ENCODE results near the gene EDAR.

Gene EDAR

DNA sequence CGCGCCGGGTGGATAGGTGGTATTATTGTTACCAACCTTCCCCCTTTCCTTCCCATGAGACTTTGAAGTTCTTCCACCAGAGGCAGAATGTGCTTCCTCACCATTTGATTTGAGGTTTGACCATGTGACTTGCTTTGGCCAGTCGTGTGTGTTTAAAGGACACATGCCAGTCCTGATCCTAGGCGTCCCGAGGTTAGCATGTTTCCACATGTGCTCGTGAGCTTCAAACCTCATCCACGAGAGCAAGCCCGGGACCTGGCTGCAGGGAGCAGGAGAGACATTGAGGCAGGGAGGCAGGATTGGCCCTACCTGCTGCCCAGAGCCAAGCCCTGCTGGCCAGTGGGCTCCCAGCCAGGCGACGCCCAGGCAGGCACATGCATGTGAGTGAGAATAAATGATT is 27.4 kb upstream of the EDAR start:
- Histone ChIP-seq H3K18ac (ENCODE audit: low read depth in 1 of 2, low read length in 2 of 2) (no peak overlapping the region), H3K4ac (ENCODE audit: low read depth in 1 of 2, low read length in 2 of 2) (no peak overlapping the region), H2AFZ (ENCODE audit: low read depth, low read length) (no peak overlapping the region), H3K23ac (ENCODE audit: low read length in 2 of 2) (no peak overlapping the region), H3K4me3 (ENCODE audit: insufficient read depth in 1 of 2, low read depth in 1 of 2, low read length in 2 of 2) (no peak overlapping the region), H3K4me2 (ENCODE audit: low read length, poor library complexity, severe bottlenecking) (no peak overlapping the region), H3K9ac (ENCODE audit: low read length) (no peak overlapping the region), H4K8ac (ENCODE audit: low read length) (no peak overlapping the region), H2BK15ac (ENCODE audit: low read depth, poor library complexity, severe bottlenecking) (no peak overlapping the region), H3K9me3 (ENCODE audit: control insufficient read depth, low read length) (no peaks in the 10 kb centered on the region), H3K36me3 (ENCODE audit: control insufficient read depth in 1 of 2, insufficient read depth in 2 of 2, low read depth in 1 of 2, low read length in 2 of 2) (no peaks in the 10 kb centered on the region), H2AK5ac (ENCODE audit: low read length, severe bottlenecking) (no peak overlapping the region), H3K27ac (ENCODE audit: low read length, poor library complexity, severe bottlenecking) (no peak overlapping the region), H2BK5ac (ENCODE audit: low read depth, low read length, poor library complexity, severe bottlenecking) (no peak overlapping the region), H3K79me1 (replicated peaks; ENCODE audit: low read length, poor library complexity, severe bottlenecking) (no peaks in the 10 kb centered on the region), H2BK12ac (ENCODE audit: low read length in 2 of 2) (no peak overlapping the region), H2BK120ac (ENCODE audit: low read depth, low read length) (no peak overlapping the region), H4K91ac (ENCODE audit: low read length) (no peak overlapping the region), H3K14ac (ENCODE audit: low read length in 2 of 2) (no peak overlapping the region), H3K27me3 (ENCODE audit: control insufficient read depth in 1 of 2, insufficient read depth in 1 of 2, low read length in 2 of 2) (peaks cover 52 to 56% of the 10 kb centered on the region in 2 experiments), H3K4me1 (ENCODE audit: control insufficient read depth, insufficient read depth, low read depth, low read length) (no peaks in the 10 kb centered on the region)
- WGBS: 93% methylated on average over 11 of the region's 11 CpGs
- no peak for DNase-seq

DNA sequence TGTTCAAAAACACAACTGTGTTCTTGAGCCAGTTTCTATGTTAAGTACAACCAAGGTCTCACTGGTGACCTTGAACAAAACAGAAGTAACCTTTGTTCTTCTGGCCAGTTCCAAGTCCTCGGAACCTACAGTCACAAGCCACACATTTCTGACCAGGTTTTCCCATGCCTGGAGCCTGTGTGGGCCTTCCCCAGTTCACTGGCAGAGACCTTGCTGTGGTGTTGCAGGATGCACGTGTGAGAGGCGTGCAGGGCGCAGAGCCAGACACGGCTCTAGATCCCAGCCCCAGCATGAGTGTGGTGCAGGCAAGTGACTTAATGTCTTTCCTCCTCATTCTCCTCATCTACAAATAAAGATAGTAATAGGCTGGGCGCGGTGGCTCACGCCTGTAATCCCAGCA is 25.5 kb upstream of the EDAR start:
- no peak overlapping the region for H3K14ac ChIP-seq (ENCODE audit: low read length in 2 of 2)
- no peak overlapping the region for H3K27ac ChIP-seq (ENCODE audit: low read length, poor library complexity, severe bottlenecking)
- no peak overlapping the region for H2AK5ac ChIP-seq (ENCODE audit: low read length, severe bottlenecking)
- H3K36me3 ChIP-seq (ENCODE audit: control insufficient read depth in 1 of 2, insufficient read depth in 2 of 2, low read depth in 1 of 2, low read length in 2 of 2): no peaks in the 10 kb centered on the region
- H2BK12ac ChIP-seq (ENCODE audit: low read length in 2 of 2): no peak overlapping the region
- no peak overlapping the region for H4K91ac ChIP-seq (ENCODE audit: low read length)
- no peak overlapping the region for H3K18ac ChIP-seq (ENCODE audit: low read depth in 1 of 2, low read length in 2 of 2)
- DNase-seq: no peak
- no peak overlapping the region for H3K4me3 ChIP-seq (ENCODE audit: insufficient read depth in 1 of 2, low read depth in 1 of 2, low read length in 2 of 2)
- no peaks in the 10 kb centered on the region for H3K4me1 ChIP-seq (ENCODE audit: control insufficient read depth, insufficient read depth, low read depth, low read length)
- H3K79me1 ChIP-seq (replicated peaks; ENCODE audit: low read length, poor library complexity, severe bottlenecking): no peaks in the 10 kb centered on the region
- H3K9me3 ChIP-seq (ENCODE audit: control insufficient read depth, low read length): no peaks in the 10 kb centered on the region
- H3K4ac ChIP-seq (ENCODE audit: low read depth in 1 of 2, low read length in 2 of 2): no peak overlapping the region
- no peak overlapping the region for H3K4me2 ChIP-seq (ENCODE audit: low read length, poor library complexity, severe bottlenecking)
- peaks cover 45 to 64% of the 10 kb centered on the region in 2 experiments for H3K27me3 ChIP-seq (ENCODE audit: control insufficient read depth in 1 of 2, insufficient read depth in 1 of 2, low read length in 2 of 2)
- no peak overlapping the region for H3K23ac ChIP-seq (ENCODE audit: low read length in 2 of 2)
- no peak overlapping the region for H3K9ac ChIP-seq (ENCODE audit: low read length)
- no peak overlapping the region for H4K8ac ChIP-seq (ENCODE audit: low read length)
- H2BK120ac ChIP-seq (ENCODE audit: low read depth, low read length): no peak overlapping the region
- WGBS: 93% methylated on average over 5 of the region's 8 CpGs
- no peak overlapping the region for H2BK5ac ChIP-seq (ENCODE audit: low read depth, low read length, poor library complexity, severe bottlenecking)
- H2BK15ac ChIP-seq (ENCODE audit: low read depth, poor library complexity, severe bottlenecking): no peak overlapping the region
- H2AFZ ChIP-seq (ENCODE audit: low read depth, low read length): no peak overlapping the region

DNA sequence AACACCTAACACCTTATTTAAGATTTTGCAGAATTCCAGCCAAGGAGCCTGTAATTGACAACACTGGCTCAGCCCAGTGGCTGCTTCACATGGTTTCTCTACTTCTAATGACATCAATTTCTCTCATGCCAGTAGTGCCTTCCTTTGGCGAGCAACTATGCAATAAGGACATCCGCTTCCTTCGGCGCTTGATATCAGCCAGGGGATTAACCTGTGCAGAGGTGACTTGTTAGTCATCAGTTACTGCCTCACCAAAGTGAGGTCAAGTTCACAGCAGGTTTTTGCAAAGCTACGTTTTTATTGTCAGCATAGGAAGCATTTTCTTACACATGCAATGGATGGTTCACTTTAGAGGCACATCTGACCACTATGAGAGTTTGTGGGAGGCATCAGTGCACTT is 24.0 kb upstream of the EDAR start:
- H2AFZ ChIP-seq (ENCODE audit: low read depth, low read length): no peak overlapping the region
- no peak overlapping the region for H3K27ac ChIP-seq (ENCODE audit: low read length, poor library complexity, severe bottlenecking)
- no peak overlapping the region for H3K9ac ChIP-seq (ENCODE audit: low read length)
- H2BK5ac ChIP-seq (ENCODE audit: low read depth, low read length, poor library complexity, severe bottlenecking): no peak overlapping the region
- H3K27me3 ChIP-seq (ENCODE audit: control insufficient read depth in 1 of 2, insufficient read depth in 1 of 2, low read length in 2 of 2): peaks cover 30 to 51% of the 10 kb centered on the region in 2 experiments
- no peak overlapping the region for H3K23ac ChIP-seq (ENCODE audit: low read length in 2 of 2)
- no peak overlapping the region for H2BK15ac ChIP-seq (ENCODE audit: low read depth, poor library complexity, severe bottlenecking)
- DNase-seq: no peak
- H2BK12ac ChIP-seq (ENCODE audit: low read length in 2 of 2): no peak overlapping the region
- H3K14ac ChIP-seq (ENCODE audit: low read length in 2 of 2): no peak overlapping the region
- H4K8ac ChIP-seq (ENCODE audit: low read length): no peak overlapping the region
- H3K9me3 ChIP-seq (ENCODE audit: control insufficient read depth, low read length): no peaks in the 10 kb centered on the region
- H3K4me2 ChIP-seq (ENCODE audit: low read length, poor library complexity, severe bottlenecking): no peak overlapping the region
- H3K36me3 ChIP-seq (ENCODE audit: control insufficient read depth in 1 of 2, insufficient read depth in 2 of 2, low read depth in 1 of 2, low read length in 2 of 2): no peaks in the 10 kb centered on the region
- WGBS: 91% methylated on average over 5 of the region's 5 CpGs
- H2BK120ac ChIP-seq (ENCODE audit: low read depth, low read length): no peak overlapping the region
- no peaks in the 10 kb centered on the region for H3K79me1 ChIP-seq (replicated peaks; ENCODE audit: low read length, poor library complexity, severe bottlenecking)
- H3K18ac ChIP-seq (ENCODE audit: low read depth in 1 of 2, low read length in 2 of 2): no peak overlapping the region
- H4K91ac ChIP-seq (ENCODE audit: low read length): no peak overlapping the region
- H3K4me3 ChIP-seq (ENCODE audit: insufficient read depth in 1 of 2, low read depth in 1 of 2, low read length in 2 of 2): no peak overlapping the region
- no peak overlapping the region for H2AK5ac ChIP-seq (ENCODE audit: low read length, severe bottlenecking)
- H3K4ac ChIP-seq (ENCODE audit: low read depth in 1 of 2, low read length in 2 of 2): no peak overlapping the region
- no peaks in the 10 kb centered on the region for H3K4me1 ChIP-seq (ENCODE audit: control insufficient read depth, insufficient read depth, low read depth, low read length)

DNA sequence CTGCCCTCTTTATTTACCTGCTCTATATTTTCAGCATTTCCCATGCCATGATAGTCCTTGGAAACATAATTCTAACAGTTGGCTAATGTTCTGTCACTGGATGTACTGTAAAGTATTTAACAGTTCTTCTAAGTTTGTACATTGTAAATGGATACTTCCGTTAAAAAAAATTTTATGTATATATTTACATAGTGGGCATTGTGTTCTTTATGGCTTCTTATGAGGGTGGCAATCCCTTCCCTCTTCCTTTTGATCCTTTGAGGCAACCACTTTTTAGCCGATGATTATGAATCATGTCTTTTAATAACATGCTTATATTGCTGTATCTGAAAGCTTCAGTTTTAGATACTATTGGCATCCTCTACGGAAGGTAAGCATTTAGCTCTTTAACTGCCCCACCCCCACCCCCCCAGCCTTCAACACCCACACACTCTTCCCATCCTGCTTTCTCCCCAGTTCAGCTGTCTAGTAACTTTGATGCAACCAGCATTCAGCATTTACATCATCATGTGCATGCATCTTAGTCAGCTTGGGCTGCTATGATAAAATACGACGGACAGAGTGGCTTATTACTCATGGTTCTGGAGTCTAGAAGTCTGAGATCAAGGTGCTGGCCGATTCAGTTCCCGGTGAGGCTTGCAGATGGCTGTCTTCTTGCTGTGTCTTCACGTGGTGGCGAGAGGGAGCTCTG is 21.0 kb upstream of the EDAR start:
- no peak overlapping the region for H2BK120ac ChIP-seq (ENCODE audit: low read depth, low read length)
- no peaks in the 10 kb centered on the region for H3K79me1 ChIP-seq (replicated peaks; ENCODE audit: low read length, poor library complexity, severe bottlenecking)
- no peak overlapping the region for H2BK5ac ChIP-seq (ENCODE audit: low read depth, low read length, poor library complexity, severe bottlenecking)
- no peak overlapping the region for H3K4me2 ChIP-seq (ENCODE audit: low read length, poor library complexity, severe bottlenecking)
- H4K8ac ChIP-seq (ENCODE audit: low read length): no peak overlapping the region
- WGBS: 58% methylated on average over 6 of the region's 9 CpGs
- H3K23ac ChIP-seq (ENCODE audit: low read length in 2 of 2): no peak overlapping the region
- H3K14ac ChIP-seq (ENCODE audit: low read length in 2 of 2): no peak overlapping the region
- no peak overlapping the region for H3K4ac ChIP-seq (ENCODE audit: low read depth in 1 of 2, low read length in 2 of 2)
- H2AFZ ChIP-seq (ENCODE audit: low read depth, low read length): no peak overlapping the region
- H3K4me1 ChIP-seq (ENCODE audit: control insufficient read depth, insufficient read depth, low read depth, low read length): no peaks in the 10 kb centered on the region
- no peaks in the 10 kb centered on the region for H3K9me3 ChIP-seq (ENCODE audit: control insufficient read depth, low read length)
- no peak overlapping the region for H2AK5ac ChIP-seq (ENCODE audit: low read length, severe bottlenecking)
- H3K4me3 ChIP-seq (ENCODE audit: insufficient read depth in 1 of 2, low read depth in 1 of 2, low read length in 2 of 2): no peak overlapping the region
- no peak overlapping the region for H2BK15ac ChIP-seq (ENCODE audit: low read depth, poor library complexity, severe bottlenecking)
- no peak overlapping the region for H3K27ac ChIP-seq (ENCODE audit: low read length, poor library complexity, severe bottlenecking)
- H3K36me3 ChIP-seq (ENCODE audit: control insufficient read depth in 1 of 2, insufficient read depth in 2 of 2, low read depth in 1 of 2, low read length in 2 of 2): no peaks in the 10 kb centered on the region
- H4K91ac ChIP-seq (ENCODE audit: low read length): no peak overlapping the region
- peaks cover 13 to 52% of the 10 kb centered on the region in 2 experiments for H3K27me3 ChIP-seq (ENCODE audit: control insufficient read depth in 1 of 2, insufficient read depth in 1 of 2, low read length in 2 of 2)
- peak; percentile 6 for DNase-seq
- H3K18ac ChIP-seq (ENCODE audit: low read depth in 1 of 2, low read length in 2 of 2): no peak overlapping the region
- H3K9ac ChIP-seq (ENCODE audit: low read length): no peak overlapping the region
- H2BK12ac ChIP-seq (ENCODE audit: low read length in 2 of 2): no peak overlapping the region

All from mesenchymal stem cell (in vitro differentiated cells and primary cell).